RKO (cell line): ENCODE measurements around the gene KCNN4.

Experiments used
- DNase-seq: peaks from one replicate; pipeline ENCODE4 v3.0.0-alpha.2; 2016; ENCODE audit warnings: low spot score

Gene KCNN4

DNA sequence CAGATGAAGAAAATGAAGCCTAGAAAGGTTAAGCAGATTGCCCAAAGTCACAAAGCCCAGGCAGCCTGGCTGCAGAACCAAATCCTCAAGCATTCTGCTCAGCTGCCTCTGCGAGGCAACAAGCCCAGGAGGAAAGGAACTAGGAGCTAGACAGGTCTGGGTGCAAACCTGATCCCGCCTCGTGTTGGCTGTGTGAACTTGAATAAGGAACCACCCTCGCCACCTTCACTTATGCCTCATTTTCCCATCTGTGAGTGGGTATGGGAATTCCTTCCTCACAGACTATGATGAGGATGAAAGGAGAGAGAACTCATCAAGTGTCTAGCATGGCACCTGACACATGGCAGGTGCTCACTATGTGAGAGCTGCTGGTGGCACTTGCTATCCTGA lies 32.6 kb downstream of the KCNN4 start:
- DNase-seq: no peak

DNA sequence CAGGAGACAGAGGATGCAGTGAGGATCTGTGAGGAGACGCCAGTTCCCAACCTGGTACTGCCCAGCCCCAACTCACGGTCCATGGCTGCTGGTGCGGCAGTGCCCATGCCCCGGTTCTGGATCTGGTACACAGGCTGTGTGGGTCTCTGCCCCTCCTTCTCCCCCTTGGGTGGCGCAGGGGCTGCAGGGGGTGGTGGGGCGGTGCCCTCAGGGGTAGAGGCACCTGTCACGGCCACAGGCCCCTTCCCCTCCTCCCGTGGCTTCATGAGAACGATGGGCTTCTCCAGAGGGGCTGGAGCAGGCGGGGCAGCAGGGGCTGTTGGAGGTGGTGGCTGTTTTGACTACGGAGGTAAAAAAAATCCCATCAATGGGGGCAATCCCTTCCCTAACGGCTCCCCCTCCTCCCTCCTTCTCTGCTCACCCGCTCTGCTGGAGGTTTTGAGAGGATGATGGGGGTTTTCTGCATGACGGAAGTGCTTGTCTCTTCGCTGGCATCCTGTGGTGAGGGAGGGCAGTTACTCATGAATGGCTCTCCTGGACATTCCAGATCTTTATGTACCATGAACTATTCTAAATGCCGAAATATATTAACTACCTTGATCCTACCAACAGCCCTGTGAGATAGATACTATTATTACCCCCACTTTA lies 33.1 kb downstream of the KCNN4 start:
- DNase-seq: no peak

DNA sequence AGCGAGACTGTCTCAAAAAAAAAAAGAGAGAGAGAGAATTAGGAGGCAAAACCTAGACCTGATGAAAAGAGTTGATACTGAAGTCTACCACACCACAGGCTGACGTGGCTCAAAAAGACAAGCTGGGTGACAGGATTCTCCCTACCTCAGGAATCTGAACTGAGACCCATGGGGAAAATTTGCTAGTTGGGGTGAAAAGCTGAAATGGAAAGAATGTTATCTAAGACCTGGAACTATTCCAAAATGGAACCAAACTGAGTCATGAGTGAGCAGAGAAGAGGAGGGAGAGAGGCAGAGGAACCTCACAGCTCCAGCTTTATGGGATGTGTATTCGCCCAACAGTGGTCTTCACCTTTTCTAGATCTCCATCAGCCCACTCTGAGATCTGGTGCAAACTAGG lies 37.7 kb downstream of the KCNN4 start:
- no peak for DNase-seq

DNA sequence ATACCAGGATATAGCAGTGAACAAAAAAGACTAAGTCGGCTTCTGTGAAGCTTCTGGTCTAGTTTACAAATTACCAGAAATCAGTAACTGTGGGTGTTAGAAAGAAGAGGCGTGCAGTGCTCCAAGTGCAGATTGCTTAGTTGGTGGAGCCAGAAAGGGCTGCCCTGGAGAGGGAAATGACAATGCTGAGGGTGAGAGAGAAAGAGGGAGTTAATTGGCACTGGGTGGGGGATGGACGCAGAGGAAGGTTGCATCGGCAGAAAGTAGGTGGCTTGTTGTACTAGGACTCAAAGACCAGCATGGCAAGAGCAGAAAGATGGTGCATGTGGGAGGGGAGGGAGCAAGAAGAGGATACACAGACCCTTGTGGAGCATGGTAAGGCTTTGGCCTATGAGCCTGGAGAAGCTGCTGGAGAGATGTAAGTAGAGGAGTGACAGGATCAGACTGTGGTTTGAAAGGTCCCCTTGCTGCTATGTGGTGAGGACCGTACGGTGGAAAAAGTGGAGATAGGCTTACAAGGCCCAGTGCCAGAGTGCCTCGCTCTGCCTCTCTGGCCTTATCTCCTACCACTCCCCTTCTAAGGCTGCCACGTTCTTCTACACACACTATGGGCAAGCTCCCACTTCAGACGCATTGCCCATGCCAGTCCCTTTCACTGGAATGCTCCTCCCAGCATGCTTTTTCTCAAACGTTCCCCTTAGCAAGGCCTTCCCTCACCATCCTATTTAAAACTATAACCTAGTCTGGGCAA lies 39.5 kb downstream of the KCNN4 start:
- DNase-seq: no peak

DNA sequence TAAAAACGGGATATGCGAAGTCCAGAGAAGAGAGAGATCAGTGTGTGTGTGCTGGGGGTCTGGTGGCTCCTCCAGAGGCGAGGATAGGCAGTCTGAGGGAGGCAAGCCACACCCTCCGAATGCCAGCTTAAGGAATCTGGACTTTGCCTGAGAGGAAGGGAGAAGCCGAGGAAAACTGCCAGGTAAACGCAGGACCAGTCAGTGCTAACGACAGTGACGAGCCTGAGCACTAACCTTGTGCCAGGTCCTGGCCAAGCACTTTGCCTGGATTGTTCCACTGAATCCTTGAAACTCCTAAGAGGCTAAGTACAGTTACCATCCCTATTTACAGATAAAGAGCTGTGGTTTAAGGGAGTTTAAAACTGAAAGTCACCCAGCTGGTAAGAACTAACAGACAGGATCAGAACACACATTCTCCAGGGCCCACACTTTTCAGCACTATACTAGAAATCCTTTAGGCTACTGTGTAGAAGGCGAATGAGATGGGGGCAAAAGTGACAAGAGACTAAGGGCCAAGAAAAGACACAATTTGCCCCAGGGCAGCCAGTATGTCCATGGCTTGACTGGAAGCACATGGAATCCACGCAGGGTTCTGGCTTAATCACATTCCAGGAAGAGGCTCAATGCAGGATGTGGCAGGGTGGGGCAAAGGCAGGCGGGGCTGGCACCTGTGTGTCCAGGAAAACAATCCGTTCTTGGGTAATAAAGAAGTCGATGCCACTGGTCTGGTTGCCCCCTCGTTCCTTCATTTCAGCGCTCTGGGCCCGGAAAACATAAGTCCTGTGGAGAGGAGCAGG lies 41.1 kb downstream of the KCNN4 start:
- no peak for DNase-seq

DNA sequence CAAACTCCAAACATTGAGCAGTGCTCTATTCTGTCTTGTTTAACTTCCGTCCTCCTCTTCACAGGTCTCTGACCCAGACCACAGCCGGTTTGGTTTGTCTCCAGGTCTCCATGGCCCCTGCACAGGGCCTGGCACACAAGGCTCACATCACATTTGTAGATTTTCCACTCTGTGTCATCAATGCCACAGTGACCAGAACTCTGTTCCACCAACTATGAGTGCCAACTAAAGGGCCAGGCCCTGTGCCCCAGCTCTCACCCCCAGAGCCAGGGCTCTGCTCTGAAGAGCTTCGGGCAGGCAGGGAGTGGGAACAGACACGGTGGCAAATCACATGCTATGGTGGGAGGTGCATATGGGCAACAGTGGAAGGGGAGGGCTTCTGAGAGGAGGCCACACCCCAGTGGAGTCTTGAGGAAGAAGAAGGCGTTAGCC lies 42.0 kb downstream of the KCNN4 start:
- no peak for DNase-seq

GRCh38 chr19:43735957-43736356 lies 44.8 kb downstream of the KCNN4 start:
- no peak for DNase-seq

- no peak for DNase-seq
Observed at GRCh38 chr19:43735013-43735412, 45.8 kb downstream of the KCNN4 start.

- no peak for DNase-seq
Observed at GRCh38 chr19:43731846-43732245, 48.9 kb downstream of the KCNN4 start.

- DNase-seq: no peak
Observed at GRCh38 chr19:43731346-43731745, 49.4 kb downstream of the KCNN4 start.

DNA sequence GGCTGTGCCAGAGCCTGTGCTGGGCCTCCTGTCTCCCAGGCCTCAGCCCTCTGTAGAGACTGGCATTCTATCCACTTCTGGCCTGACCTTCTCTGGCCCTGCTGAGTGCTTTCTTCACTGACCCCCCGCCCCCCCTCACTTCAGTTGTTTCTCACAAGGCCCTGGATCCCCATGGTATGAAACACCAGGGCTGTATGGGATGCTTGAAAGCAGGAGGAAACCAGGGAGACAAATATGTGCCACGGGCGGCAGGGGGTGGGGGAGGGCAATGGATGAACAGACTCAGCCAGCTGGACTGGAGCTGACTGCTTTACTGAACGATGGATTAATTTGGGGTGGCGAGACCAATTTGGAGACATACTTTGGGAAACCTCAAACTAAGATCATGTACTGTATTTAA lies 50.9 kb downstream of the KCNN4 start:
- DNase-seq: no peak

DNA sequence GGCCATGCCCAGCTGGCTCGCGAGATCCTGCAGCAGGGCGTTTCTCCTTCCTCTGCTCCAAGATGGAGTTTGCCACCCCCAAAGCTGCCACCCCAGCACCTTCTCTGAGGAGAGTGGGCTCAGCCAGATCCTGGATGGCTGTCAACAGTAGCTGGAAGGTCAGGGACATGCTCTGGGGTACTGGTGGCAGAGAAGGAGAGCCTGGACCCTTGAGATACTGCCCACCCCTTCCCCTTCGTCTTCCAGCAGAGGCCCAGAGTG lies 53.2 kb downstream of the KCNN4 start:
- DNase-seq: no peak

GRCh38 chr19:43726736-43727592 lies 53.8 kb downstream of the KCNN4 start:
- no peak for DNase-seq

GRCh38 chr19:43725468-43725867 lies 55.3 kb downstream of the KCNN4 start:
- DNase-seq: no peak

DNA sequence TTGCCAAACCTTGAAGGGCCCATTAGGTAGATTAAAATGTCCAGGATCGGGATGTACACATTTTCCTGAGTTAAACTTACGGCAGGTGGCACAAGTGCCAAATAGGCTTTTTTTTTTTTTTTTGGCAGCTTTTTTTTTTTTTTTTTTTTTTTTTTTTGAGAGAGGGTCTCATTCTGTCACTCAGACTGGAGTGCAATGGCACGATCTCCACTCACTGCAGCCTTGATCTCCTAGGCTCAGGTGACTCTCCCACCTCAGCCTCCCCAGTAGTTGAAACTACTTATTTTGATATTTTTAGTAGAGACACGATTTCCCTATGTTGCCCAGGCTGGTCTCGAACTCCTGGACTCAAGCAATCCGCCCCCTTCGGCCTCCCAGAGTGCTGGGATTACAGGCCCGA lies 55.9 kb downstream of the KCNN4 start:
- DNase-seq: no peak

GRCh38 chr19:43723588-43723987 lies 57.2 kb downstream of the KCNN4 start:
- no peak for DNase-seq

- no peak for DNase-seq
Observed at GRCh38 chr19:43721469-43722048, 59.2 kb downstream of the KCNN4 start.

DNA sequence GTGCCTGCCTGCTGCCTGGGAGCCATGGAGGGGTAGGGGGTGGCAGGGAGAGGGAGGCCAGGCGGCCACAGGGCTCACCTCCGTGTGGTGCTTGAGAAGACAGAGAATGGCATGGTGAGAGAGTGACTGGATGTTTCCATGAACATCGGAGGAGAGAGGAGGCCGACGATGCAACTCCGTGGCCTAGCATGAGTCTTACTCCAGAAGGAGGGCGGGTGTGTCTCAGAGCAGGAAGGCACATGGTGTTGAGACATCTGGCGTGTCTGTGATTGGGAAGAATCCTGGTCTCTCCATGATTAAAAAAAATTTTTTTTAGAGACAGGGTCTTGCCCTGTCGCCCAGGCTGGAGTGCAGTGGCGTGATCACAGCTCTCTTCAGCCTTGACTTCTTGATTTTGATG lies 59.8 kb downstream of the KCNN4 start:
- DNase-seq: no peak

GRCh38 chr19:43719918-43720317 lies 60.9 kb downstream of the KCNN4 start:
- DNase-seq: no peak

GRCh38 chr19:43719378-43719868 lies 61.4 kb downstream of the KCNN4 start:
- no peak for DNase-seq

GRCh38 chr19:43718627-43719377 lies 62.0 kb downstream of the KCNN4 start:
- DNase-seq: no peak
